Tibial nerve (tissue), 4 donors: Measurements from ENCODE around the gene SEPTIN5. TPM values are rescaled to one million over a fixed set of nuclear protein-coding genes. Genes with fewer than 3 reads are reported as not detected.

Source experiments
- DNase-seq, 2 donors: peaks; one replicate each; pipeline ENCODE4 v3.0.0-alpha.2; 2019; ENCODE audit warnings: low spot score in 2 of 2
- H3K27ac ChIP-seq, 4 donors: fragments of 200-600 bp; sonication (generic) in 3 of 4; one replicate each; pipeline ENCODE4 v1.5.1; 2017 to 2019; ENCODE audit warnings: mild to moderate bottlenecking in 1 of 4
- H3K27me3 ChIP-seq, 2 donors: fragments of 200-600 bp; sonication (generic) in 1 of 2; one replicate each; pipeline versions ENCODE4 v1.5.1 to v1.6.0; 2017 to 2019
- H3K36me3 ChIP-seq, 3 donors: fragments of 200-600 bp; sonication (generic); one replicate each; pipeline ENCODE4 v1.5.1; 2018 to 2019
- H3K4me1 ChIP-seq, 4 donors: fragments of 200-600 bp; sonication (generic) in 3 of 4; one replicate each; pipeline ENCODE4 v1.5.1; 2017 to 2019
- H3K4me3 ChIP-seq, 4 donors: fragments of 200-600 bp; sonication (generic) in 3 of 4; one replicate each; pipeline ENCODE4 v1.5.1; 2017 to 2019; ENCODE audit warnings: mild to moderate bottlenecking in 1 of 4, moderate library complexity in 1 of 4
- H3K9me3 ChIP-seq, 4 donors: fragments of 200-600 bp; sonication (generic) in 3 of 4; one replicate each; pipeline ENCODE4 v1.5.1; 2017 to 2019
- EP300 ChIP-seq, 2 donors: sonication (generic); formaldehyde crosslinking; IDR thresholded peaks; one replicate each; pipeline ENCODE4 v1.6.1; 2017; ENCODE audit warnings: antibody characterized with exemption in 2 of 2, mild to moderate bottlenecking in 1 of 2
- POLR2A ChIP-seq, 2 donors: fragments of 450-650 bp; IDR thresholded peaks; one replicate each; pipeline ENCODE4 v1.6.1; 2017; ENCODE audit warnings: antibody characterized with exemption in 2 of 2, mild to moderate bottlenecking in 2 of 2, moderate library complexity in 2 of 2
- WGBS, 2 donors: methylation state at CpG; one replicate each; pipeline ENCODE4 v1.1.5; 2018; 5-methylcytosine and 5-hydroxymethylcytosine counted together
- total RNA-seq, 4 donors: library from RNA; depleted of rRNA; stranded (reverse); fragments of >200 nt; gene quantifications; one replicate each; pipeline ENCODE4 v1.1.0, GENCODE V29; 2016
- TF ChIP-seq, protein P1 (sequence below), 5 experiments: fragments of 200-600 bp in 3 of 5; fragments of 450-650 bp in 2 of 5; sonication (generic) in 3 of 5; IDR thresholded peaks; one replicate each; pipeline ENCODE4 v1.5.1; 2016 to 2019; ENCODE audit warnings: antibody characterized with exemption in 5 of 5, mild to moderate bottlenecking in 3 of 5, moderate library complexity in 2 of 5

Gene SEPTIN5
- total RNA-seq, 4 donors from 2014 or later = 11.4 to 29.1 (median 25.2) TPM

DNA sequence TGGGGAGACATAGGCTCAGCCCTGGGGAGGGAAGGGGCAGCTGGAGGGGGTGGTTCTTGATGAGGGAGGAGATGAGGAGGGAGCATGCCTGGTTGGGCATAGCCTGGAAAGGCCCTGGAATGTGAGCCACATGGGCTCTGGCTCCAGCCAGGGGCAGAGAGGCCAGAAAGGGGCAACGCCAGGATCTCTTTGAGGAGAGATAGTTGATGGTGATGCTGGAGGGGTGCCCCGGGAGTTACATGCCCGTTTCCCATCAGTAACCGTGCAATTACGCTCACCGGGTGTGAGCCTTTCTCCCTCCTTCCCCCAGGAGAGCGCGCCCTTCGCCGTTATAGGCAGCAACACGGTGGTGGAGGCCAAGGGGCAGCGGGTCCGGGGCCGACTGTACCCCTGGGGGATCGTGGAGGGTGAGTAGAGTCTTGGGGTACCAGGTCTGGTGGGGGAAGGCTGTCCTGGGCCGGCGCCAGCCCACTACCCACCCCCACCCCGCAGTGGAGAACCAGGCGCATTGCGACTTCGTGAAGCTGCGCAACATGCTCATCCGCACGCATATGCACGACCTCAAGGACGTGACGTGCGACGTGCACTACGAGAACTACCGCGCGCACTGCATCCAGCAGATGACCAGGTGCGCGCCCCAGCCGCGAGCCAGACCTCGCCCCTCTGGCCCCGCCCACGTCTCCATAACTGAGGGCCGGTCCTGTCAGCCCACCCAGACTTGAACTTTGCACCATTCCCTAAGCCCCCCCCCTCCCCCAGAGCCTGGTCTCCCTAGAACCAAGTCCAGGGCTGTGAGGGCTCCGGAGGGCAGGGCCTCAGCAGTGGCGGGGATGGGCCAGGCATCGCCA lies 7.3 kb downstream of the SEPTIN5 start:
- peaks cover 0 to 44% of the 10 kb centered on the region in 2 donors for H3K27me3 ChIP-seq
- 79 to 86% methylated on average over 19 to 44 of the region's 44 CpGs for WGBS, 2 donors
- H3K27ac ChIP-seq = no peak overlapping the region
- H3K4me3 ChIP-seq = no peak overlapping the region
- no peaks in the 10 kb centered on the region for H3K9me3 ChIP-seq
- peaks cover 0 to 26% (median 0%) of the 10 kb centered on the region in 3 donors for H3K36me3 ChIP-seq
- TF ChIP-seq, protein P1, sequence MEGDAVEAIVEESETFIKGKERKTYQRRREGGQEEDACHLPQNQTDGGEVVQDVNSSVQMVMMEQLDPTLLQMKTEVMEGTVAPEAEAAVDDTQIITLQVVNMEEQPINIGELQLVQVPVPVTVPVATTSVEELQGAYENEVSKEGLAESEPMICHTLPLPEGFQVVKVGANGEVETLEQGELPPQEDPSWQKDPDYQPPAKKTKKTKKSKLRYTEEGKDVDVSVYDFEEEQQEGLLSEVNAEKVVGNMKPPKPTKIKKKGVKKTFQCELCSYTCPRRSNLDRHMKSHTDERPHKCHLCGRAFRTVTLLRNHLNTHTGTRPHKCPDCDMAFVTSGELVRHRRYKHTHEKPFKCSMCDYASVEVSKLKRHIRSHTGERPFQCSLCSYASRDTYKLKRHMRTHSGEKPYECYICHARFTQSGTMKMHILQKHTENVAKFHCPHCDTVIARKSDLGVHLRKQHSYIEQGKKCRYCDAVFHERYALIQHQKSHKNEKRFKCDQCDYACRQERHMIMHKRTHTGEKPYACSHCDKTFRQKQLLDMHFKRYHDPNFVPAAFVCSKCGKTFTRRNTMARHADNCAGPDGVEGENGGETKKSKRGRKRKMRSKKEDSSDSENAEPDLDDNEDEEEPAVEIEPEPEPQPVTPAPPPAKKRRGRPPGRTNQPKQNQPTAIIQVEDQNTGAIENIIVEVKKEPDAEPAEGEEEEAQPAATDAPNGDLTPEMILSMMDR (IDR thresholded peaks at IDR 0.05) = no peak
- H3K4me1 ChIP-seq = peaks cover 0 to 43% (median 12%) of the 10 kb centered on the region in 4 donors
- no peak for DNase-seq

DNA sequence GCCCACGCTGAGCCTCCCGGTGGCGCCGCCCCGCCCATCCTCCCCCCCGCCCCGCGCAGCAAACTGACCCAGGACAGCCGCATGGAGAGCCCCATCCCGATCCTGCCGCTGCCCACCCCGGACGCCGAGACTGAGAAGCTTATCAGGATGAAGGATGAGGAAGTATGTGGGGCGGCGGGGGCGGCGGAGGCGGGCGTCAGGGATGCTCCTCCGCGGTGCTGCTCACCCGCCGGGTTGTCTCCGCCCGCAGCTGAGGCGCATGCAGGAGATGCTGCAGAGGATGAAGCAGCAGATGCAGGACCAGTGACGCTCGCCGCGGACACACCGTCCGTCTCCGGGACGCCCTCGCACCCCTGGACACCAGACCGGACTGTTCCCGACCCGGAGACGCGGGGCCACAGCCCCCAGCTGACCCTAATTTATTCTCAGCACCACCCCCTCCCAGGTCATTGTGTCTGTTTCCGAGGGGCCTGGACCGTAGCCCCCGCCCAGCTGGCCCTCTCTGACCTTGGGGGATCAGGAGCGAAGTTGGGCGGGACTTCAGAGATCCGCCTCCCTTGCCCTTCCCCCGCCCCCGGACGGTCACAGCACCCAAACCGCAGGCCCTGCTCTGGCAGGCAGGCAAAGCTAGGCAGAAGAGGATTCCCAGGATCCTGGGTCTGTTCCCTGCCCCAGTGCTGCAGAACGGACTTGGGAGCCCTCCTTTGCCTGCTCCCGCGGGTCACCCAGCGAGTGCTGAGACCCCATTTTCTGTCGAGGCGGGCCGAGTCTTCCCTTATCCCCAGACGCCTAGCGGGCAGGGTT lies 8.1 kb downstream of the SEPTIN5 start:
- Histone ChIP-seq H3K9me3 (no peaks in the 10 kb centered on the region), H3K4me1 (peaks cover 0 to 35% (median 11%) of the 10 kb centered on the region in 4 donors), H3K27ac (no peak overlapping the region), H3K36me3 (peaks cover 0 to 26% (median 0%) of the 10 kb centered on the region in 3 donors), H3K27me3 (peaks cover 0 to 43% of the 10 kb centered on the region in 2 donors), H3K4me3 (no peak overlapping the region)
- WGBS, 2 donors = 78 to 82% methylated on average over 50 to 60 of the region's 60 CpGs
- DNase-seq = no peak
- TF ChIP-seq, protein P1 (IDR thresholded peaks at IDR 0.05) = no peak

DNA sequence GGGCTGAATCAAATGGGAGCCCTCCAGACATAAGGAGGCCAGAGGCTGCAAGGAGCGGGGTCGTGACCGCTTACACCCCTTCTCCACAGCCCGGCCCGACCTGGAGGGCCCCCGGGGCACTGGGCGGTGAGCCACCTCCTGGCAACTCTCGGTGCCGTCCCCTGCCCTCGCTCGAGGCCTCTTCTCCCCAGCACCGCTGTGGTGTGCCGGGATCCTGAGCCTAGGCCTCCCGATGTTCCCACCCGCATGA lies 8.6 kb downstream of the SEPTIN5 start:
- WGBS, 2 donors = 71 to 72% methylated on average over 5 to 14 of the region's 15 CpGs
- H3K27me3 ChIP-seq = peaks cover 0 to 43% of the 10 kb centered on the region in 2 donors
- H3K4me3 ChIP-seq = no peak overlapping the region

DNA sequence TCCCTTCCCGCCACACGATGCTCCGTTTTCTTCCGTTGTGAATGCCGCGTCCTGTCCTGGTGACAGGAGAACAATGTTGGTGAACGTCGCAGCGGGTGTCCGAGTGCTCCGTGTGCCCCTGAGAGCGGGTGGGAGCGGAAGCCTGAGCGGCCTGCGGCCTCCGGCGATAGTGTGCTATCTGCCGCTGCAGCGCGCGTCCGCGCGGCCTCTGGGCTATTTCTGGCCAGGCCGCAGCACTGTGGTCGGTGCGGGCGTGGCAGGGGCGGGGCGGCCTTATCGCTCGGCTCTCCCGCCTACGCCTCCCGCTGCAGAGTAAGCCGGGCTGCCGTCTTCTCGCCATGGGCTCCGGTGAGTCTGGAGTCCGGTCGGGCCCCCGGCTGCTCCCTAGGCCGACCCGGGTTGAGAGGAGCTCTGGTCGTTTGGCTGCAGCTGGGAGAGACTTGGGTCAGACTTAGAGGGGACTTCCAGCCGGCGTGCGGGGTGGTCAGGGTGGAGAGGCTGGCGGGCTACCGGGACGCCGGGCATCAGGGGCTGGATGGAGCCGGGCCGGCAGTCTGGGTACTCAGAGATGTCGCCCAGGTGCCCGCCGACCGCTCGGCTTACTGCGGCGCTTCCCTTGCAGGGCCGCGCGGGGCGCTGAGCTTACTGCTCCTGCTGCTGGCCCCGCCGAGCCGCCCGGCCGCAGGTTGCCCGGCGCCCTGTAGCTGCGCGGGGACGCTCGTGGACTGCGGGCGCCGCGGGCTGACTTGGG lies 9.1 kb downstream of the SEPTIN5 start, which contains the start of gene GP1BB:
Gene GP1BB (plus strand): TSS at position 308 of the 751 bp plus-strand sequence. CDS start 31 bp downstream, at position 339.
- peak within 1 kb of the TSS in 2 of 4 donors; percentile 5 to 17 for H3K4me3 ChIP-seq
- WGBS, 2 donors = 22 to 55% methylated on average over 40 to 56 of the region's 80 CpGs
- no peak for DNase-seq
- TF ChIP-seq POLR2A (IDR thresholded peaks at IDR 0.05) = no peak
- H3K36me3 ChIP-seq = peaks cover 0 to 26% (median 0%) of the 10 kb centered on the region in 3 donors
- no peaks in the 10 kb centered on the region for H3K9me3 ChIP-seq
- H3K27ac ChIP-seq = no peak within 1 kb of the TSS
- peaks cover 0 to 43% of the 10 kb centered on the region in 2 donors for H3K27me3 ChIP-seq
- H3K4me1 ChIP-seq = peaks cover 0 to 28% (median 9%) of the 10 kb centered on the region in 4 donors

More for the DNA sequence above, 8.6 kb downstream of the SEPTIN5 start:
- TF ChIP-seq POLR2A (IDR thresholded peaks at IDR 0.05) (no peak), EP300 (IDR thresholded peaks at IDR 0.05) (no peak)
- TF ChIP-seq, protein P1 (IDR thresholded peaks at IDR 0.05) = no peak
- H3K27ac ChIP-seq = no peak overlapping the region
- H3K36me3 ChIP-seq = peaks cover 0 to 26% (median 0%) of the 10 kb centered on the region in 3 donors
- no peaks in the 10 kb centered on the region for H3K9me3 ChIP-seq
- no peak for DNase-seq
- H3K4me1 ChIP-seq = peaks cover 0 to 30% (median 9%) of the 10 kb centered on the region in 4 donors
